ENCODE data around the gene FOXP3.
A peak's percentile ranks its signal among the peaks of the same experiment; 100 is the strongest.

FOXP3 gene

GRCh38 chrX:49272421-49272820, 7.9 kb upstream of the FOXP3 start:
- DNase-seq = peak; percentile 38

DNA sequence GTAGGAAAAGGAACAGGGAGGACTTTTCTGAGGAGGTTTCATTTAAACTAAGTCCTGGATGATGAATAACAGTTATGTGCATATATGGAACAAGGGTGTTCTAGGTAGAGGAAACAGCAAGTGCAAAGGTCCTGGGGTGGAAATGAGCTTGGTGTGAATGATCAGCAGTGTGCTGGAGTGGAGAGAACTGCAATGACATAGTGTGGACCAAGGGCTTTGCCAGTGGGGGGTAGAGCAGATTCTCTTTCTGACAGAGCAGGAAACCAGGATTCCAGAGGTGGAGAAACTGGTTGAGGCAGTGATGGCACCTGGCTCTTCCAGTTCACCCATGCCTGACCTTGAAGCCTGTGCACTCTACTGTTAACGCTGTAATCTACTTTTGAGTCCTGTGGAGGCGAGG, 6.8 kb upstream of the FOXP3 start:
- no peak for DNase-seq

DNA sequence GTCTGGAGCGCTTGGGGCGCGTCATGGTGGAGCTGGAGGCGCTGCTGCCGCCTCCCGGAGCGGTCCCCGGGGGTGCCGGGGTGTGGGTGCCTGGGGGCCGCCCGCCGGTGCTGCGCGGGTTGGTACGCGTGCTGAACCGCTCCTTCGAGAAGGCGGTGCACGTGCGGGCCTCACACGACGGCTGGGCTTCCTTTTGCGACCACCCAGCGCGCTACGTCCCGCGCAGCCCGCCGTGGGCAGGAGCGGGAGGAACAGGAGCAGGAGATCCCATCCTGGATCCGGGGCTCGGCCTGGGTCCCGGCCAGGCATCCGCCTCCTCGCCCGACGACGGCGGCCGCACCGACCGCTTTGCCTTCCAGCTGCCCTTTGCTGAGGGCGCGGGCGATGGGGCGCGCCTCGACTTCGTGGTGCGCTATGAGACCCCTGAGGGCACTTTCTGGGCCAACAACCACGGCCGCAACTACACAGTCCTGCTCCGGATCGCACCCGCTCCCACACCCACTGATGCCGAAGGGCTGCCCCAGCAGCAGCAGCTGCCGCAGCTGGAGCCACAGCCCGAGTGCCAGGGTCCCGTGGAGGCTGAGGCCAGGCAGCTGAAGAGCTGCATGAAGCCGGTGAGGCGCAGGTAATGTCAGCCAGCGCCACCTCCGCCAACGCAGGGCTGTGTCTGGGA, 5.9 kb upstream of the FOXP3 start:
- DNase-seq = no peak

DNA sequence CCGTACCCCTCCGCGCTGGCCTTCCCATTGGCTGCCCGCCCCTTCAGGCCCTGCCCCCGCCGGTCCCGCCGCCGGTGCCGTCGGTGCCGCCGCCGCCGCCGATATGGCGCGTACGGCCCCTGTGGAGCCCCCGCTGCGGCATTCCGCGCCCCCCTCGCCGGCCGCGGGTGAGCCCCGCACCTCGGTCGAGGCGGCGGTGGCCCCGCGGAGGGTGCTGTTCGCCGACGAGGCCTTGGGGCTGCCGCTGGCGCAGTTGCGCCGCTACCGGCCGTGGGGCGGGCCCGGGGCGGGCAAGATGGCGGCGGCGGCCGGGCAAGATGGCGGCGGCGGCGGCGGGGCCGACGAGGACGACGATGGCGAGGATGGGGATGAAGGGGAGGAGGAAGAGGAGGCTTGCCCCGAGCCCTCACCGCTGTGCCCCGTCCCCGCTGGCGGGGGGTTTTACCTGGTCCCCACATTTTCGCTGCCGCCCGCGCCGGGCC, 5.3 kb upstream of the FOXP3 start, which contains the start of gene PPP1R3F:
PPP1R3F (plus strand) TSS at position 27 of the 482 bp plus-strand sequence; CDS start at position 104, 77 bp downstream.
- DNase-seq = no peak

GRCh38 chrX:49269010-49269766, 4.7 kb upstream of the FOXP3 start:
- DNase-seq = peak; percentile 96

DNA sequence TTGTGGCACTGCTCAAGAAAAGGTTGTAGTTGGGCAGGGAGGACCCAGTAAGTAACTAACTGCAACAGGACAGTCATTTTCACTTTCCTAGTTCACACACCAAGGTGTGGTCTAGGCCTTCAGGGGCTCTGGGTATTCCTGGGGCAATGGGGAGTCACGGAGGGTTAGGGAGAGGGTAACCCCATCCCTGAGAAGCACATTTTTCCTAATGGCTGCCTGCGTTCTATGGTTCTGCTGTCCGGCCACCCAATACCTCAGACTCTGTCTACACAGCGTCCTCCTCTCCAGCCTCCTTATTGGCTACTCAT, 4.1 kb upstream of the FOXP3 start:
- DNase-seq = no peak

- no peak for DNase-seq
These were observed 2.3 kb upstream of the FOXP3 start for GRCh38 chrX:49266523-49267445.

DNA sequence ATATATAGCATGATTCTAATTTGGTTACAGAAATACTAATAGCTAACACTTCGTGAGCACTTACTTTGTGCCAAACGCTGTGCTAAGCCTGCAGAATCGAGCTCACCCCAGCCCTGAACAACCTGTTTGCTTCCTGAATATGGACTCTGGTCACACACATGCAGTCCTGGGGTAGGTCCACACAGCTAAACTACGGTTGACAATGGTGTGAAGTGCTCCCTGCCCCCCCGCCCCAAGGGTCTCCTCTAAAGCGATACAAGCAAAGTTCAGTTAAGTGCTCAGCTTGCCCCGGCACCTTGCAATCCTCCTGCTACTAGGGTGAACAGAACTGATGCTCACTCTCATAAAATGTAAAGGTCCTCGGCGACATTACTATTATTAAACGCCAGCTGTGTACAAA, 879 bp downstream of the FOXP3 start:
- no peak for DNase-seq

GRCh38 chrX:49262603-49263002, 1.9 kb downstream of the FOXP3 start:
- DNase-seq = no peak

DNA sequence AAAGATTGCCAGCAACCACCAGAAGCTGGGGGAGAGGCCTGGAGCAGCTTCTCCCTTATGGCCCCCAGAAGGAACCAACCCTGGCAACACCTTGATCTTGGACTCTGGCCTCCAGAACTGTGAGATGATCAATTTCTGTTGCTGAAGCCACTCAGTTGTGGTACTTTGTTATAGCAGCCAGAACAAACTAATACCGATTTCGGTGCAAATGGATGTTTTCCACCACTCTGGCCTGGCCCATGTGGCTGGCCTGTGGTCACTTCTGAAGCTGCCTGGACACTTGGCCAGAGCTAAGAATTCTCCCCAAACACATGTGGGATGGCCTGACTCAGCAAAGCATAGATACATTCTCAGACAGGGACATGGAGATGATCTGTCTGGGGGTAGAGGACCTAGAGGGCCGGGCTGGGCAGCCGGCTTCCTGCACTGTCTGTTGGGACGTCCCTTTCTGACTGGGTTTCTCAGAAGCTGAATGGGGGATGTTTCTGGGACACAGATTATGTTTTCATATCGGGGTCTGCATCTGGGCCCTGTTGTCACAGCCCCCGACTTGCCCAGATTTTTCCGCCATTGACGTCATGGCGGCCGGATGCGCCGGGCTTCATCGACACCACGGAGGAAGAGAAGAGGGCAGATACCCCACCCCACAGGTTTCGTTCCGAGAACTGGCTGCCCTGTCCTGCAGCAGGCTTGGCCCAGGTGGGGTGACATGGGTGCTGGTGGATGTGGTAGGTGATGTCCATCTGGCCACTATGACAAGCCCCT, 4.1 kb downstream of the FOXP3 start:
- DNase-seq = no peak

DNA sequence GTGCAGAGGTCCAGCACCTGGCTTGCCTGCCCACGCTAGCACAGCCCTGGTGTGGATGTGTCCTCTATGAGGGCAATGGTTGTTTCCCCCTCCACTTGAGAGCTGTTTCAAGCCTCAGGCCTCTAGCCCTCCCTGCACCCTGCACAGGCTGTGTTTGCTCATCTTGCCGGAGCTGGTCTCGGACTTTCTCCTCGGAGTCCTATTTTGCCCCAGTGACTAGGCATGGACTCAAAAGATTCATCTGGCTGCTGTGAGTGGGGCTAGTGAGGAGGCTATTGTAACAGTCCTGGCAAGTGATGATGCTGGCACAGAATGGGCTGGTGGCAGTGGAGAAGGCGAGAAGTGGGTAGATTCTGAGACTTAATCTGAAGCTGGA, 5.8 kb downstream of the FOXP3 start:
- DNase-seq = no peak

DNA sequence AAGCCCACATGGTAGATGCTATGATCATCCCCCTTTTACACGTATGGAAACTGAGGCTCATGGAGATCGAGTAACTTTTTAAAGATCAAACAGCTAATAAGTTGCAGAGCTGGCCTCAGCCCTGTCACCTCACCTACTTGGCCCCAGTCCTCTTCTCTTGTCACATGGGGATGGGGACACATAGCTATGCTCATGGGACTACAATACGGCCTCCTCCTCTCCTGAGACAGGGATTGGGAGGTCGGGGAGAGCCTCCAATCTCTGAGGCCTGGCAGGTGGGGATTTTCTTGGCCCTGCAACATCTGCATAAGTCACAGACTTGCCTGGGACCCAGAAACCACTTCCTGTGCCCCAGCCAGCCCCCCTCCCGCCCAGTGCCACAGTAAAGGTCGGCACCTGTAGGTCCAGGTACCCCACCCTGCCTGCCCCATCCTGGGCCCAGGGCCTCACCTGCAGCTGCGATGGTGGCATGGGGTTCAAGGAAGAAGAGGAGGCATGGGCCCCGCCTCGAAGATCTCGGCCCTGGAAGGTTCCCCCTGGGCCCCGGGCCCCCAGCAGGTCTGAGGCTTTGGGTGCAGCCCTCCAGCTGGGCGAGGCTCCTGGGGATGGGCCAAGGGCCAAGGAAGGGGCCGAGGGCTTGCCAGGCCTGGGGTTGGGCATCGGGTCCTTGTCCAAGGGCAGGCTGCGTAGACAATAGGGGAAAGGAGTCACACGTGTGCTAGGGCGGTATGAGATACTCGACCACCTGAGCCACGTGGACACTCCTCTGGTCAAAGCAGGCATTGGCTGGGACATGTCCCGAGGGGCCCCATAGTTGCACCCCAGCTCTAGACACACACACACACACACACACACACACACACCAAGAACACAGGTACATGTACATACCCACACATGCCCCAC, 6.4 kb downstream of the FOXP3 start:
- DNase-seq = no peak

DNA sequence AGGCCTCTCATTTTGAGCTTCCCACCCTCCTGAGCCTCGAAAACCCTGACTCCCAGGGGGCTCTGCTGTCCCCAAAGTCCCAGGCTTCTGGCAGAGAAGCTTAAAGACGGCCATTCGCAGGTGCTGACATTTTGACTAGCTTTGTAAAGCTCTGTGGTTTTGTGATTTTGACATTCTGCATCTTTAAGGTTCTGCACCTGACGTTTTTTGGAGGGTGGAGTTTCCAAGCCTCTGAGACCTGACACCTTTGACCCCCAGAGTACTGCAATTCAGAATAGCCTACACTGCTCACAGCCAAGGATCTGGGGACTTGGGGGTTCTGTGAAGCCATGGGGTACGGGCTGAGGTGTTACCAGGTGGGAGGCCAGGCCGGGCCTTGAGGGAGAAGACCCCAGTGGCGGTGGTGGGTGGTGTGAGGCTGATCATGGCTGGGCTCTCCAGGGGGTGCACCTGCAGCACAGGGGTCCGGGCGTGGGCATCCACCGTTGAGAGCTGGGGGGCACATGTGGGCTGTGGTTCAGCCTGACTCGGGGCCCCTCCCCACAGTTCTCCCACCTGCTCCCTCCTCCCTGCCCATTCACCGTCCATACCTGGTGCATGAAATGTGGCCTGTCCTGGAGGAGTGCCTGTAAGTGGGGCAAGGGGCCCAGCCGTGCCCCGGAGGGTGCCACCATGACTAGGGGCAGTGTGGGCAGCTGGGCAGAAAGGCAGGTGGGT, 7.3 kb downstream of the FOXP3 start:
- no peak for DNase-seq

DNA sequence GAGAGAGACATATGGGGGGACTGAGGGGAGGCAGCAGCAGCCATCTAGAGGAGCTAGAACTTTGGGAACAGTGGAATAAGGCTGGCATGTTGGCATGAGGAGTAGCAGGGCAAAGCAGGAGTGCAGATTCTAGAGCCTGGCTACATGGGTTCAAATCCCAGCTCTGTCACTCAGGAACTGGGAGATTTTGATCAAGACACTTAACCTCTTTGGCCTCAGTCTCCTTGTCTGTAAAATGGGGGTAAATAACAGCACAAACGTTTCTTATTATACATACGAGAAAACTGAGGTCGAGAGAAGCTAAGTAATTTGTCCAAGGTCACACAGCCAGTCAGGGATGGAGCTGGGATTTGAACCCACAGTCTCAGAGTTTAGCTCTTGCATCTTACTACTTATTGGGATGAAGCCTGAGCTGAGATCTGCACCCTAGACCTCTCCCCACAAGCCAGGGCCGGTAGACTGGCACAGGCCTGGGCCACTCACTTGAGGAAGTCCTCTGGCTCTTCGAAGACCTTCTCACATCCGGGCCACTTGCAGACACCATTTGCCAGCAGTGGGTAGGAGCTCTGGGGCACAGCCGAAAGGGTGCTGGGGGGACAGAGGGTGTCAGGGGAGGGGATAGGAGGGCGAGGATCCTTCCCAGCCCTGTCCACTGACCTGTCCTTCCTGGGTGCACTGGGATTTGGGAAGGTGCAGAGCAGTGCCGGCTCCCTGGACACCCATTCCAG, 8.1 kb downstream of the FOXP3 start:
- DNase-seq = no peak

- DNase-seq = no peak
These were observed 9.9 kb downstream of the FOXP3 start for GRCh38 chrX:49254639-49255038.

DNA sequence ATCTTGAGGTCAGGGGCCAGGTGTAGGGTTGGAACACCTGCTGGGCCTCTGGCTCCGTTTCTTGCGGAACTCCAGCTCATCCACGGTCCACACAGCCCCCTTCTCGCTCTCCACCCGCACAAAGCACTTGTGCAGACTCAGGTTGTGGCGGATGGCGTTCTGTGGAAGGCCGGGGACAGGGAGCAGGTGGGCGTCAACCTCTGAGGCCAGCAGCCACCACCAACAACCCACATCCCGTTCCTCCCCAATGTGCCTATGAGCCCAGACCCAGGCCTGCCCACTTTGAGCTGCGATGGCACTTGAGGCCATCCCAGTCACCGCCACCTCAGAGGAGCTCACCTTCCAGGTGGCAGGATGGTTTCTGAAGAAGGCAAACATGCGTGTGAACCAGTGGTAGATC, 13.2 kb downstream of the FOXP3 start:
- no peak for DNase-seq

- no peak for DNase-seq
These were observed 13.9 kb downstream of the FOXP3 start for GRCh38 chrX:49250578-49250977.

DNA sequence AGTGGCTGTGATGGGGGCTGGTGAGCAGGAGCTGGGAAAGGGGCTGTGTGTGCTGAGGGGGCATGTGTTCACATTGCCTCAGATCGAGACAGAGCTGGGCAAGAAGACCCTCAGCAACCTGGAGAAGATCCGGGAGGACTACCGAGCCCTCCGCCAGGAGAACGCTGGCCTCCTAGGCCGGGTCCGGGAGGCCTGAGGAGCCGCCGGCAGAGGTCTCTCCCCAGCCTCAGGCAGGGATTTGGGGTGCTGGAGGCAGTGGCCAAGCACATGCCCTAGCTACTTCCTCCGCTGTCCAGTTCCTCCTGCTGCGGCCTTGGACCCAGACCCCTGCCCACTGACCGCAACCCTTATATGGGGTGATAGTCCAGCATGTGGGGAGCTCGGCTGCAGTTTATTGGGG, 14.4 kb downstream of the FOXP3 start:
- DNase-seq = no peak

GRCh38 chrX:49249616-49250015, 14.9 kb downstream of the FOXP3 start:
- no peak for DNase-seq

- no peak for DNase-seq
These were observed 15.4 kb downstream of the FOXP3 start for GRCh38 chrX:49249071-49249470.
